Vagina (tissue), 2 donors: ENCODE measurements around the gene ZBTB38. TPM values are rescaled to one million over a fixed set of nuclear protein-coding genes. Genes with fewer than 3 reads are reported as not detected.
A peak's percentile ranks its signal among the peaks of the same experiment; 100 is the strongest.

Experiments
- DNase-seq, 2 donors: peaks; one replicate each; pipeline ENCODE4 v3.0.0-alpha.2; 2017; ENCODE audit errors: extremely low spot score in 2 of 2
- H3K27ac ChIP-seq: fragments of 200-600 bp; sonication (generic); one replicate; pipeline ENCODE4 v1.5.1; 2019
- H3K27me3 ChIP-seq: fragments of 200-600 bp; sonication (generic); one replicate; pipeline ENCODE4 v1.5.1; 2019
- H3K36me3 ChIP-seq, 2 donors: fragments of 200-600 bp; sonication (generic); one replicate each; pipeline ENCODE4 v1.5.1; 2017 to 2019
- H3K4me1 ChIP-seq: fragments of 200-600 bp; sonication (generic); one replicate; pipeline ENCODE4 v1.5.1; 2019
- H3K4me3 ChIP-seq, 2 donors: fragments of 200-600 bp; sonication (generic); 1 replicate in 1 of 2; 2 replicates in 1 of 2; pipeline ENCODE4 v1.5.1; 2016 to 2019
- H3K9me3 ChIP-seq: fragments of 200-600 bp; sonication (generic); one replicate; pipeline ENCODE4 v1.5.1; 2019
- CTCF ChIP-seq, 3 experiments: fragments of 450-650 bp in 2 of 3; fragments of 200-600 bp in 1 of 3; sonication (generic) in 1 of 3; IDR thresholded peaks; one replicate each; pipeline ENCODE4 v1.5.1; 2017 to 2019; ENCODE audit warnings: antibody characterized with exemption in 3 of 3, mild to moderate bottlenecking in 2 of 3, moderate library complexity in 2 of 3
- POLR2A ChIP-seq, 2 donors: fragments of 450-650 bp; IDR thresholded peaks; one replicate each; pipeline ENCODE4 v1.6.1; 2017; ENCODE audit warnings: antibody characterized with exemption in 2 of 2, mild to moderate bottlenecking in 2 of 2, moderate library complexity in 2 of 2
- POLR2AphosphoS5 ChIP-seq, 2 donors: sonication (generic); formaldehyde crosslinking; IDR thresholded peaks; one replicate each; pipeline ENCODE4 v1.9.0; 2017; ENCODE audit warnings: antibody characterized with exemption in 2 of 2, mild to moderate bottlenecking in 2 of 2, low read depth in 1 of 2; ENCODE audit not compliant: insufficient read depth in 1 of 2
- intact Hi-C: fragments of 100-400 bp; cut with DNase I; formaldehyde crosslinking; loops from one replicate; pipeline ENCODE4 v1.15.1; 2023
- total RNA-seq: library from RNA; depleted of rRNA; stranded (reverse); fragments of >200 nt; gene quantifications from one replicate; pipeline ENCODE4 v1.2.3, GENCODE V29; 2016

Gene ZBTB38
- total RNA-seq, 1 donor from 2014 or later: 88.6 TPM

GRCh38 chr3:141355242-141355641 lies 13.1 kb upstream of the ZBTB38 start:
- no peak for TF ChIP-seq POLR2A (IDR thresholded peaks at IDR 0.05)
- no peak for TF ChIP-seq POLR2AphosphoS5 (IDR thresholded peaks at IDR 0.05; ENCODE audit: insufficient read depth in 1 of 2, low read depth in 1 of 2)
- no peak for TF ChIP-seq CTCF (IDR thresholded peaks at IDR 0.05)
- intact Hi-C loops: no loop called here
- no peak overlapping the region for H3K27ac ChIP-seq
- no peaks in the 10 kb centered on the region for H3K27me3 ChIP-seq
- no peak overlapping the region for H3K4me3 ChIP-seq
- no peaks in the 10 kb centered on the region for H3K9me3 ChIP-seq
- no peaks in the 10 kb centered on the region for H3K36me3 ChIP-seq
- no peak for DNase-seq
- no peaks in the 10 kb centered on the region for H3K4me1 ChIP-seq

- no peak overlapping the region for H3K27ac ChIP-seq
- intact Hi-C loops: no loop called here
- H3K27me3 ChIP-seq: no peaks in the 10 kb centered on the region
- H3K36me3 ChIP-seq: no peaks in the 10 kb centered on the region
- no peak overlapping the region for H3K4me3 ChIP-seq
- no peaks in the 10 kb centered on the region for H3K9me3 ChIP-seq
- TF ChIP-seq CTCF (IDR thresholded peaks at IDR 0.05) (no peak), POLR2A (IDR thresholded peaks at IDR 0.05) (no peak), POLR2AphosphoS5 (IDR thresholded peaks at IDR 0.05; ENCODE audit: insufficient read depth in 1 of 2, low read depth in 1 of 2) (no peak)
- H3K4me1 ChIP-seq: peaks cover 5% of the 10 kb centered on the region
- DNase-seq: no peak
These were observed 12.3 kb upstream of the ZBTB38 start for GRCh38 chr3:141356046-141356445.

- intact Hi-C loops: loop anchor here (5.0 to 10.0 kb wide), 3 partner anchors 54 to 91 kb away; no protein-coding TSS in a partner anchor
- Histone ChIP-seq H3K4me1 (peaks cover 14% of the 10 kb centered on the region), H3K4me3 (peak overlapping the region; percentile 17 to 27), H3K9me3 (no peaks in the 10 kb centered on the region), H3K27ac (peak overlapping the region; percentile 71), H3K27me3 (no peaks in the 10 kb centered on the region), H3K36me3 (no peaks in the 10 kb centered on the region)
- no peak for DNase-seq
- TF ChIP-seq CTCF (IDR thresholded peaks at IDR 0.05) (peak; percentile 61 to 78 (median 62)), POLR2A (IDR thresholded peaks at IDR 0.05) (no peak), POLR2AphosphoS5 (IDR thresholded peaks at IDR 0.05; ENCODE audit: insufficient read depth in 1 of 2, low read depth in 1 of 2) (peak in 1 of 2 donors; percentile 79)
These were observed 7.3 kb upstream of the ZBTB38 start for GRCh38 chr3:141360888-141361598.

GRCh38 chr3:141362736-141363135 lies 5.6 kb upstream of the ZBTB38 start:
- no peak for DNase-seq
- H3K4me3 ChIP-seq: no peak overlapping the region
- intact Hi-C loops: loop anchor here (5.0 to 10.0 kb wide), 3 partner anchors 52 to 90 kb away; no protein-coding TSS in a partner anchor
- no peak for TF ChIP-seq CTCF (IDR thresholded peaks at IDR 0.05)
- TF ChIP-seq POLR2AphosphoS5 (IDR thresholded peaks at IDR 0.05; ENCODE audit: insufficient read depth in 1 of 2, low read depth in 1 of 2): no peak
- TF ChIP-seq POLR2A (IDR thresholded peaks at IDR 0.05): no peak
- no peaks in the 10 kb centered on the region for H3K9me3 ChIP-seq
- H3K27me3 ChIP-seq: no peaks in the 10 kb centered on the region
- H3K4me1 ChIP-seq: peaks cover 31% of the 10 kb centered on the region
- no peak overlapping the region for H3K27ac ChIP-seq
- no peaks in the 10 kb centered on the region for H3K36me3 ChIP-seq

GRCh38 chr3:141365201-141365600 lies 3.1 kb upstream of the ZBTB38 start:
- no peak overlapping the region for H3K4me3 ChIP-seq
- no peak for DNase-seq
- H3K9me3 ChIP-seq: no peaks in the 10 kb centered on the region
- H3K4me1 ChIP-seq: peaks cover 53% of the 10 kb centered on the region
- H3K27me3 ChIP-seq: no peaks in the 10 kb centered on the region
- no peaks in the 10 kb centered on the region for H3K36me3 ChIP-seq
- no peak for TF ChIP-seq CTCF (IDR thresholded peaks at IDR 0.05)
- no peak for TF ChIP-seq POLR2A (IDR thresholded peaks at IDR 0.05)
- TF ChIP-seq POLR2AphosphoS5 (IDR thresholded peaks at IDR 0.05; ENCODE audit: insufficient read depth in 1 of 2, low read depth in 1 of 2): no peak
- intact Hi-C loops: loop anchor here (10.0 kb wide), 2 partner anchors 50 to 60 kb away; no protein-coding TSS in a partner anchor
- H3K27ac ChIP-seq: peak overlapping the region; percentile 36
